Right ventricle myocardium superior (tissue), 1 donor: ENCODE results near the gene APOM. TPM values are rescaled to one million over a fixed set of nuclear protein-coding genes. Genes with fewer than 3 reads are reported as not detected.

Source experiments
- ATAC-seq: fragments of 200-7000 bp; cut with Tn5 transposase; one replicate; pipeline ENCODE4 v1.9.1; 2020; ENCODE audit warnings: mild to moderate bottlenecking; ENCODE audit not compliant: poor library complexity
- DNase-seq: peaks from one replicate; pipeline ENCODE4 v3.0.0-alpha.2; 2020
- intact Hi-C: fragments of 100-400 bp; cut with DNase I; formaldehyde crosslinking; loops from one replicate; pipeline ENCODE4 v1.11.2; 2022
- long read RNA-seq: library from polyadenylated mRNA; unstranded; transcript quantifications from one replicate; pipeline ENCODE4 v2.0.0, GENCODE V29; 2021
- total RNA-seq: library from RNA; stranded (reverse); fragmentation: NEBNext Ultra II Directional; extraction: Animal tissue kit (Norgen Biotek cat#: 25700); gene quantifications from one replicate; pipeline ENCODE4 v1.2.1, GENCODE V29; 2021
- donor health status: DM: no; HTN: yes; CAD: no; lungs with severe emphysema.

The APOM gene
- total RNA-seq: 1.9 TPM
- long read RNA-seq, partial matches to known transcripts: 0 of 1 reads
- long read RNA-seq, other reads (novel, unspliced or antisense): 0 of 1 reads

GRCh38 chr6:31655349-31656237 is at the start of gene APOM:
Gene APOM, plus strand, starts transcription at chr6:31655894. Its CDS starts 73 bp downstream, at chr6:31655967.
- intact Hi-C loops: no loop called here
- ATAC-seq (no peak), DNase-seq (no peak)

GRCh38 chr6:31607317-31607716 is 48.4 kb upstream of the APOM start:
- intact Hi-C loops: no loop called here
- no peak for ATAC-seq

GRCh38 chr6:31609519-31610406 is 45.9 kb upstream of the APOM start:
- intact Hi-C loops: no loop called here
- ATAC-seq (no peak), DNase-seq (no peak)

More at GRCh38 chr6:31607317-31607716, 48.4 kb upstream of the APOM start:
- no peak for DNase-seq

DNA sequence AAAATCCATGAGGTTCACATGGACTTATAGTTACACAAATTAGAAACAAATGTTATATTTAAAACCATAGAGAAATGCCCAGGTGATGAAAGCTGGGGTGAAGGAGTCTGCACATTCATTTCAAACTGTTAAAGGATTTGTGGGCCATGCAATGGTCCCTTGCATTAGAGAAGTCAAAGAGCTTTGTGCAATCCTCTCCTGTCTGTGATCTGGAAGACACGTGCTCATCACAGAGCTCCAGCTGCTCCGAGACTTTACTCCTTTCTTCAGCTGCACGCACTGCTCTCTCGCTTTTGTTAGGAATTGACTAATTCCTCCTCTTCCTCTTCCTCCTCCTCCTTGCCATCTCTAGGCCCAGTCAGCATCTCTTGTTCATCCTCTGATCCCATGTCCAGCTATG is 44.7 kb upstream of the APOM start:
- ATAC-seq (no peak), DNase-seq (no peak)
- intact Hi-C loops: no loop called here

- intact Hi-C loops: no loop called here
- ATAC-seq: peak; percentile 43
- DNase-seq: no peak
Measured at GRCh38 chr6:31614075-31614619, 41.5 kb upstream of the APOM start.

DNA sequence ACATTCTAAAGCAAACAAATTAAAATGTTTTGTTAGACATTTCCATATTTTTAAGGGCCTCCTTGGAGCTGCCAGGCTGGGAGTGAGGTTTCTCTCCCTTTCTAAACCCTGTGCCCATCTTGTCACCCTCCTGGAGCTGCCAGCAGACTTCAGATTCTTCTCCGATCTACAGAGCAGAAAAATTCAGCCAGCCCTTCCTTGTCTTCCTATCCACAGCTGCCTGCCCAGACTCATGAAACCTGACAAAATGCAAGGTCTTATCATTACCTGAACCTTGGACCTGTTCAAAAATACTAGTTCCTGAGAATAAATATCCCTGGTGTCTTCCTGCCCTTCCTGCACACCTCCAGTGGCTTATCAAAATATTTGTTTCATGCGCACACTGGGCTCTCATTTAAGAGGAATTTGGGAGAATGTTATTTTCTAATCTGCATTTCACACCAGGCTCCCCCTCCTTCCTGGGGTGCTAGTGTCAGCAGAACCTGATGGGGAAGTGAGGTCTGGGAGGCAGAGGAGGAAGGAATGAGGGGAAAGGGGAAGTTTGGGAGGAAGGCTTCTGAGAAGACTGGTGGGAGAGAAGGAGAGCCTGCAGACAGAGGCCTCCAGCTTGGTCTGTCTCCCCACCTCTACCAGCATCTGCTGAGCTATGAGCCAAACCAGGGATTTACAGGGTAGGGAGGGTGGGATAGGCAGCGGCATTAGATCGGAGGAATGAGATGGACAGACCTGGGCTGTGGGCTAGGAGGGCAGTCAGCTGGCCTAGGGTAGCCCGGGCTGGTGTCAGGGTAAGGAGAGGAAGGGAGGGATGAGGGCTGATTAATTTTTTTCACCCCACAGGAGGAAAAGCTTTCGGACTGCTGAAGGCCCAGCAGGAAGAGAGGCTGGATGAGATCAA is 40.8 kb upstream of the APOM start, which contains the start of gene AIF1:
AIF1 (plus strand) TSS at position 551 of the 895 bp plus-strand sequence; CDS start at position 647, 96 bp downstream.
- ATAC-seq (peak; percentile 21), DNase-seq (no peak)
- intact Hi-C loops: loop anchor here (5.0 kb wide), 1 partner anchor 68 kb away; the partner anchor contains the start of genes ATP6V1G2 and NFKBIL1

DNA sequence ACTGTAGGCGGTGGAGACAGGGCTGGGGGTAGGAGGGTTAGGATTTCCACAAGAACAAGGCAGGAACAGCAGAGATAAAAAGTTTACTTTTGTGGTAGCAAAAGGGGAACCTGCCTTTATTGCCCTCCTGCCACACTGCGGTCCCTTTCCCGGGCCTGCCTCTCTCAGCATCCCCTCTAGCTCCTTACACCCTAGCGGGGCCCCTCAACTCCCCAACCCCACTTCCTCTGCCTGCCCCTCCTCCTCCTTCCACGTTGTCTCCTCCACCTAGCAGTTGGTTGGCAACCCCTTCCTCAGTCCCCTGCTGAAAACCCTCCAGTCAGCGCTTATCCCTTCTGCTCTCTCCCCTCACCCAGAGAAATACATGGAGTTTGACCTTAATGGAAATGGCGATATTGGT is 39.9 kb upstream of the APOM start:
- intact Hi-C loops: loop anchor here (5.0 kb wide), 1 partner anchor 68 kb away; the partner anchor contains the start of genes ATP6V1G2 and NFKBIL1
- DNase-seq: no peak
- no peak for ATAC-seq

DNA sequence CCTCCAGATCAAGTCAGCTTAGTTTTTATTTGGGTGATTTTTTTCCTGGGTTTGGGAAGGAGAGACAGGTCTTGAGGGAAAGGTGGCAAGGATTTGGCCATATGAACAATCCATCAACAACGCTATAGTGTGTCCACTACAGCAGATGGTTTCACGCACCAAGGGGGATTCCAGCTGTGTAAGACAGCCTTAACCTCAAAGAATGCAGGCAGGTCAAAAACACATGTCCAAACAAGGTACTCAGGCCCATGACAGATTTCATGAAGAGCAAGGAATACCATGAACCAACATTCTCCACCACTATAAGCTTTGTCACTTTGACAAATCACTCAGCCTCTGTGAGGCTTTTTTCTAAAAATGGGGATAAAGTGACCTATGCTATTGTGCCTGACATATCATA is 38.7 kb upstream of the APOM start:
- DNase-seq (no peak), ATAC-seq (no peak)
- intact Hi-C loops: loop anchor here (5.0 kb wide), 1 partner anchor 70 kb away; the partner anchor contains the start of genes ATP6V1G2 and NFKBIL1

DNA sequence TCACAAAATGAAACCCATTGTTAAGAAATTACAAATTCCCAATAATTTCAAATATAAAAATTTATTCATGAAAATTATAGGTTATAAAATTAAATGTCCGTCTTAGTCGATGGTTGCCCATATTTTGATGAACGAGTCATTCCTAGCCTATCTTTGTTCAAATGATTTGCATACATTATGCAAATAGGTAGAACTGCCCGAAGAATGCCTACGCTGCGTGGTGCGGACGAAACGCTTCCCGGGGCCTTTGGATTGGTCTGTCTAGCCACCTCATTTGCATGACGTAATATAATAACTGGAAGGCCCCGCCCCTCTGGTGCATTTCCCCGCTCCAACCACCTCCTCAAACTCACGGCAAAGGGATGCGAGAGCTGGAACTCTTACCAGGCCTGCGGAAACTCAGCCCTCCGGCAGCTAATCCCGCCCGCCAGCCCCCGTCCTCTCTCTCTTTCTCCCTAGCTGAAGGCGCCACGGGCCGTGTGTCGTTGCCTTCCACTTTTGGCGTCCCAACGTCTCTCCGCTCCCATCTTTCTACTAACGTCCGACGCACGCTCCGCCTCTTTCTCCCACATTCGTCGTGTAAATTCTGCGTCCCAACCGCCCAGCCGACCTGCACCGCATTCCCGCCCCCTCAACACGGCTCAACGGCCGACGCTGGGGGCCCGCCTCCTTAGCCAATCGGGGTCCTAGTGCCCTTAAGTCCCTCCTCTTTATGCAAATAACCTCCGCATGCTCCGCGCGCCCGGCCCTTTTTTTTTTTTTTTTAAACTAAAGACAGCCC is 35.7 kb upstream of the APOM start:
- ATAC-seq (peak; percentile 94), DNase-seq (peak; percentile 99)
- intact Hi-C loops: loop anchor here (5.0 kb wide), 1 partner anchor 73 kb away; the partner anchor contains the start of genes ATP6V1G2 and NFKBIL1

- intact Hi-C loops: no loop called here
Measured at GRCh38 chr6:31620586-31621319, 34.9 kb upstream of the APOM start, which contains the start of gene PRRC2A. Gene PRRC2A, plus strand, starts transcription at chr6:31620715. Its CDS starts 2,075 bp downstream, at chr6:31622790.

GRCh38 chr6:31621320-31621939 is 34.3 kb upstream of the APOM start:
- intact Hi-C loops: no loop called here
- DNase-seq (no peak), ATAC-seq (no peak)

More at GRCh38 chr6:31620586-31621319, 34.9 kb upstream of the APOM start, which contains the start of gene PRRC2A:
- ATAC-seq (peak; percentile 92), DNase-seq (no peak)

- intact Hi-C loops: no loop called here
- DNase-seq: no peak
- no peak for ATAC-seq
Measured at GRCh38 chr6:31621991-31622390, 33.7 kb upstream of the APOM start.

GRCh38 chr6:31622684-31623091 is 33.0 kb upstream of the APOM start:
- intact Hi-C loops: no loop called here
- no peak for DNase-seq
- no peak for ATAC-seq

GRCh38 chr6:31624070-31624469 is 31.6 kb upstream of the APOM start:
- no peak for DNase-seq
- intact Hi-C loops: no loop called here
- no peak for ATAC-seq

DNA sequence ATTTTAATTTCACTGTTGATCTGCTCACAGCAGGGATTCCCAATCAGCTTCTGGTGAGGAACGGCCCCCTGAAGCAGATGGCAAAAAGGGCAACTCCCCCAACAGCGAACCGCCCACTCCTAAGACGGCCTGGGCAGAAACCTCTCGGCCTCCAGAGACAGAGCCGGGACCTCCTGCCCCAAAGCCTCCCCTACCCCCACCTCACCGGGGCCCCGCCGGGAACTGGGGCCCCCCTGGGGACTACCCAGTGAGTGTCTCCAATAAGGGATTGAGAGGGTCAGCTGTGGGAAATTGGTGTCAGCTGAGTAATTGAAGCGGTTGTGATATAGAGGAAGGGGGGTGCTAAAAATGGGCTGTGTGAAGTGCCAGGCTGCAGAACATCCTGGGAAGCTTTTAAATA is 28.7 kb upstream of the APOM start:
- intact Hi-C loops: no loop called here
- no peak for ATAC-seq

More for the DNA sequence above, 28.7 kb upstream of the APOM start:
- DNase-seq: no peak
